Measurements from ENCODE around the gene PNPLA7. TPM values are rescaled to one million over a fixed set of nuclear protein-coding genes. Genes with fewer than 3 reads are reported as not detected.

The PNPLA7 gene
- total RNA-seq, 1 donor from 2014 or later = 16.2 TPM

GRCh38 chr9:137441289-137441934, 108.8 kb downstream of the PNPLA7 start, which contains the start of gene ENTPD8:
Gene ENTPD8 (minus strand): TSS chr9:137441357. CDS start chr9:137438285, 3,072 bp downstream.
- Histone ChIP-seq H3K9me3 (no peaks in the 10 kb centered on the region), H3K27ac (no peak within 1 kb of the TSS), H3K36me3 (no peaks in the 10 kb centered on the region), H3K27me3 (no peaks in the 10 kb centered on the region), H3K4me1 (peaks cover 25% of the 10 kb centered on the region), H3K4me3 (peak within 1 kb of the TSS; percentile 29 to 45)
- no peak for DNase-seq (ENCODE audit: extremely low spot score in 2 of 2)
- TF ChIP-seq POLR2AphosphoS5 (IDR thresholded peaks at IDR 0.05; ENCODE audit: insufficient read depth in 1 of 2, low read depth in 1 of 2) = no peak
- TF ChIP-seq POLR2A (IDR thresholded peaks at IDR 0.05) = no peak
- TF ChIP-seq CTCF (IDR thresholded peaks at IDR 0.05) = no peak
- intact Hi-C loops (cut with DNase I) = no loop called here

- Histone ChIP-seq H3K36me3 (no peaks in the 10 kb centered on the region), H3K27me3 (no peaks in the 10 kb centered on the region), H3K4me3 (no peak overlapping the region)
Observed at GRCh38 chr9:137439158-137439714, 111.0 kb downstream of the PNPLA7 start.

GRCh38 chr9:137438591-137439157, 111.5 kb downstream of the PNPLA7 start:
- no peak for TF ChIP-seq POLR2AphosphoS5 (IDR thresholded peaks at IDR 0.05; ENCODE audit: insufficient read depth in 1 of 2, low read depth in 1 of 2)
- Histone ChIP-seq H3K9me3 (no peaks in the 10 kb centered on the region), H3K4me1 (peaks cover 21% of the 10 kb centered on the region), H3K27ac (no peak overlapping the region), H3K27me3 (no peaks in the 10 kb centered on the region), H3K36me3 (no peaks in the 10 kb centered on the region), H3K4me3 (no peak overlapping the region)
- intact Hi-C loops (cut with DNase I) = no loop called here
- DNase-seq (ENCODE audit: extremely low spot score in 2 of 2) = no peak

More at GRCh38 chr9:137439158-137439714, 111.0 kb downstream of the PNPLA7 start:
- Histone ChIP-seq H3K27ac (no peak overlapping the region), H3K9me3 (no peaks in the 10 kb centered on the region), H3K4me1 (peaks cover 21% of the 10 kb centered on the region)
- no peak for TF ChIP-seq POLR2A (IDR thresholded peaks at IDR 0.05)
- TF ChIP-seq POLR2AphosphoS5 (IDR thresholded peaks at IDR 0.05; ENCODE audit: insufficient read depth in 1 of 2, low read depth in 1 of 2) = no peak
- TF ChIP-seq CTCF (IDR thresholded peaks at IDR 0.05) = no peak
- intact Hi-C loops (cut with DNase I) = no loop called here
- DNase-seq (ENCODE audit: extremely low spot score in 2 of 2) = no peak

GRCh38 chr9:137437691-137438590, 112.3 kb downstream of the PNPLA7 start:
- intact Hi-C loops (cut with DNase I) = no loop called here
- no peaks in the 10 kb centered on the region for H3K36me3 ChIP-seq
- no peak for DNase-seq (ENCODE audit: extremely low spot score in 2 of 2)
- H3K4me1 ChIP-seq = peaks cover 21% of the 10 kb centered on the region
- TF ChIP-seq POLR2AphosphoS5 (IDR thresholded peaks at IDR 0.05; ENCODE audit: insufficient read depth in 1 of 2, low read depth in 1 of 2) (no peak), CTCF (IDR thresholded peaks at IDR 0.05) (no peak), POLR2A (IDR thresholded peaks at IDR 0.05) (no peak)
- H3K27me3 ChIP-seq = no peaks in the 10 kb centered on the region
- no peak overlapping the region for H3K27ac ChIP-seq
- no peak overlapping the region for H3K4me3 ChIP-seq
- no peaks in the 10 kb centered on the region for H3K9me3 ChIP-seq
